HG03439 (cell line): ENCODE results near the gene MPO.

ENCODE experiments used
- ATAC-seq: cut with Tn5 transposase; IDR thresholded peaks from one replicate; pipeline ENCODE4 v1.9.1; 2021; ENCODE audit warnings: mild to moderate bottlenecking, moderate library complexity; ENCODE audit not compliant: unreplicated experiment

The MPO gene

GRCh38 chr17:58280480-58281217, at the start of gene MPO:
MPO (minus strand) TSS chr17:58280935; CDS start chr17:58280758, 177 bp downstream.
- no peak for ATAC-seq

- peak; percentile 13 for ATAC-seq
Measured at GRCh38 chr17:58329810-58330537, 49.2 kb upstream of the MPO start.

GRCh38 chr17:58329035-58329809, 48.5 kb upstream of the MPO start:
- peak; percentile 48 for ATAC-seq

GRCh38 chr17:58328195-58329034, 47.7 kb upstream of the MPO start, which contains the start of gene TSPOAP1:
TSPOAP1 (minus strand) TSS chr17:58328795; CDS start chr17:58327920, 875 bp downstream.
- ATAC-seq, result no peak

GRCh38 chr17:58327363-58328194, 46.8 kb upstream of the MPO start:
- no peak for ATAC-seq

GRCh38 chr17:58326609-58327362, 46.1 kb upstream of the MPO start:
- no peak for ATAC-seq

- no peak for ATAC-seq
Measured at GRCh38 chr17:58325976-58326468, 45.3 kb upstream of the MPO start.

- no peak for ATAC-seq
Measured at GRCh38 chr17:58325289-58325726, 44.6 kb upstream of the MPO start.

- no peak for ATAC-seq
Measured at GRCh38 chr17:58324409-58325288, 43.9 kb upstream of the MPO start.

- no peak for ATAC-seq
Measured at GRCh38 chr17:58324056-58324408, 43.3 kb upstream of the MPO start.

- ATAC-seq, result no peak
Measured at GRCh38 chr17:58323366-58324055, 42.8 kb upstream of the MPO start.

- ATAC-seq, result no peak
Measured at GRCh38 chr17:58322581-58323185, 41.9 kb upstream of the MPO start.

GRCh38 chr17:58321571-58322525, 41.1 kb upstream of the MPO start:
- no peak for ATAC-seq

GRCh38 chr17:58320570-58321323, 40.0 kb upstream of the MPO start:
- no peak for ATAC-seq

GRCh38 chr17:58320163-58320558, 39.4 kb upstream of the MPO start:
- no peak for ATAC-seq
